Liver (tissue), 9 donors: ENCODE results near the gene CRMP1. TPM values are rescaled to one million over a fixed set of nuclear protein-coding genes. Genes with fewer than 3 reads are reported as not detected.

ENCODE experiments used
- DNase-seq: peaks from one replicate; pipeline ENCODE4 v3.0.0-alpha.2; 2017; ENCODE audit warnings: low spot score
- H3K27ac ChIP-seq, 2 donors: one replicate each; pipeline ENCODE4 v1.7.0; 2013; ENCODE audit warnings: inconsistent platforms in 2 of 2, low read length in 2 of 2, control low read depth in 1 of 2, low read depth in 1 of 2, mild to moderate bottlenecking in 1 of 2
- H3K27me3 ChIP-seq, 4 donors: one replicate each; pipeline versions ENCODE4 v1.6.1 to v1.7.0; 2013; ENCODE audit warnings: low read length in 3 of 4, inconsistent platforms in 1 of 4, mild to moderate bottlenecking in 1 of 4, moderate library complexity in 1 of 4; ENCODE audit not compliant: control insufficient read depth in 4 of 4, insufficient read depth in 4 of 4
- H3K36me3 ChIP-seq, 4 donors: one replicate each; pipeline versions ENCODE4 v1.6.1 to v1.7.0; 2013; ENCODE audit warnings: low read length in 3 of 4, mild to moderate bottlenecking in 3 of 4, low read depth in 1 of 4, moderate library complexity in 1 of 4; ENCODE audit not compliant: control insufficient read depth in 4 of 4, insufficient read depth in 3 of 4
- H3K4me1 ChIP-seq, 4 donors: one replicate each; pipeline versions ENCODE4 v1.6.1 to v1.7.0; 2013; ENCODE audit warnings: low read length in 3 of 4, mild to moderate bottlenecking in 3 of 4, moderate library complexity in 1 of 4; ENCODE audit not compliant: control insufficient read depth in 4 of 4, insufficient read depth in 4 of 4
- H3K4me3 ChIP-seq, 3 donors: one replicate each; pipeline versions ENCODE4 v1.6.1 to v1.7.0; 2013; ENCODE audit warnings: low read length in 3 of 3, control low read depth in 1 of 3, low read depth in 1 of 3, mild to moderate bottlenecking in 1 of 3
- H3K9ac ChIP-seq, 2 donors: one replicate each; pipeline ENCODE4 v1.7.0; 2013; ENCODE audit warnings: low read length in 2 of 2, mild to moderate bottlenecking in 2 of 2, moderate library complexity in 2 of 2, control low read depth in 1 of 2, low read depth in 1 of 2
- H3K9me3 ChIP-seq, 4 donors: one replicate each; pipeline versions ENCODE4 v1.6.1 to v1.7.0; 2013; ENCODE audit warnings: low read length in 3 of 4; ENCODE audit not compliant: control insufficient read depth in 4 of 4
- CTCF ChIP-seq: fragments of 150-350 bp; IDR thresholded peaks from 2 replicates; pipeline ENCODE4 v1.5.1; 2017; ENCODE audit warnings: improper control_type of control experiment, low read depth, low read length; ENCODE audit not compliant: missing input control
- EGR1 ChIP-seq, 2 donors: IDR thresholded peaks; 2 replicates each; pipeline ENCODE4 v1.6.1; 2016 to 2018; ENCODE audit warnings: antibody characterized with exemption in 2 of 2, low read depth in 2 of 2
- FOXA1 ChIP-seq: IDR thresholded peaks from 2 replicates; pipeline ENCODE4 v1.6.1; 2016; ENCODE audit warnings: antibody characterized with exemption
- FOXA2 ChIP-seq: IDR thresholded peaks from 2 replicates; pipeline ENCODE4 v1.6.1; 2016; ENCODE audit warnings: antibody characterized with exemption
- GABPA ChIP-seq, 2 donors: IDR thresholded peaks in 1 of 2; conservative IDR thresholded peaks in 1 of 2; 2 replicates each; pipeline ENCODE4 v1.6.1; 2016; ENCODE audit warnings: antibody characterized with exemption in 2 of 2, mild to moderate bottlenecking in 1 of 2, moderate library complexity in 1 of 2
- HNF4A ChIP-seq, 2 donors: conservative IDR thresholded peaks; 2 replicates each; pipeline ENCODE4 v1.6.1; 2016; ENCODE audit warnings: antibody characterized with exemption in 2 of 2, mild to moderate bottlenecking in 2 of 2
- HNF4G ChIP-seq: IDR thresholded peaks from 2 replicates; pipeline ENCODE4 v1.6.1; 2016; ENCODE audit warnings: antibody characterized with exemption
- JUND ChIP-seq, 2 donors: IDR thresholded peaks; 2 replicates each; pipeline ENCODE4 v1.6.1; 2016; ENCODE audit warnings: antibody characterized with exemption in 2 of 2
- MAX ChIP-seq: IDR thresholded peaks from 2 replicates; pipeline ENCODE4 v1.6.1; 2016; ENCODE audit warnings: antibody characterized with exemption
- NR2F2 ChIP-seq: IDR thresholded peaks from 2 replicates; pipeline ENCODE4 v1.6.1; 2016; ENCODE audit warnings: antibody characterized with exemption
- RAD21 ChIP-seq, 2 donors: IDR thresholded peaks; 2 replicates each; pipeline ENCODE4 v1.6.1; 2016; ENCODE audit warnings: antibody characterized with exemption in 2 of 2, mild to moderate bottlenecking in 2 of 2
- REST ChIP-seq: IDR thresholded peaks from 2 replicates; pipeline ENCODE4 v1.6.1; 2016; ENCODE audit warnings: antibody characterized with exemption, mild to moderate bottlenecking
- RXRA ChIP-seq, 2 donors: IDR thresholded peaks; 2 replicates each; pipeline ENCODE4 v1.6.1; 2017 to 2018; ENCODE audit warnings: antibody characterized with exemption in 2 of 2, mild to moderate bottlenecking in 1 of 2
- SP1 ChIP-seq: IDR thresholded peaks from 2 replicates; pipeline ENCODE4 v1.6.1; 2018; ENCODE audit warnings: antibody characterized with exemption, mild to moderate bottlenecking
- TAF1 ChIP-seq: conservative IDR thresholded peaks from 2 replicates; pipeline ENCODE4 v1.6.1; 2016; ENCODE audit warnings: antibody characterized with exemption, mild to moderate bottlenecking
- YY1 ChIP-seq: IDR thresholded peaks from 2 replicates; pipeline ENCODE4 v1.6.1; 2016; ENCODE audit warnings: antibody characterized with exemption, mild to moderate bottlenecking
- ZBTB33 ChIP-seq: IDR thresholded peaks from 2 replicates; pipeline ENCODE4 v1.6.1; 2016; ENCODE audit warnings: antibody characterized with exemption
- WGBS: extraction: QIAGEN DNeasy Blood & Tissue Kit; methylation state at CpG from one replicate; pipeline ENCODE4 v1.1.7; 2013; 5-methylcytosine and 5-hydroxymethylcytosine counted together
- polyA plus RNA-seq, 2 donors: library from polyadenylated mRNA; stranded (reverse) in 1 of 2; unstranded in 1 of 2; fragments of 200-250 nt in 1 of 2; fragments of >200 nt in 1 of 2; fragmentation: Nextera tagmentation in 1 of 2; extraction: Ambion mirVana in 1 of 2; gene quantifications; one replicate each; pipeline versions ENCODE4 v1.2.1 to v1.2.3, GENCODE V29; 2013 to 2015
- total RNA-seq, 2 donors: library from RNA; depleted of rRNA; stranded (reverse); fragments of >200 nt; gene quantifications; one replicate each; pipeline ENCODE4 v1.2.3, GENCODE V29; 2014
- TF ChIP-seq, protein P1 (sequence below): IDR thresholded peaks from 2 replicates; pipeline ENCODE4 v1.6.1; 2016; ENCODE audit warnings: antibody characterized with exemption
- donor health status: healthy.
- donor health status: healthy.
- donor health status: healthy.
- donor health status: healthy.
- donor health status: healthy.

Gene CRMP1
- total and polyA plus RNA-seq, 4 donors, result 0.06 to 0.42 (median 0.12) TPM

GRCh38 chr4:5791654-5792053, 101.2 kb downstream of the CRMP1 start:
- H3K9ac ChIP-seq, result no peak overlapping the region
- no peaks in the 10 kb centered on the region for H3K9me3 ChIP-seq
- H3K27ac ChIP-seq, result no peak overlapping the region
- H3K27me3 ChIP-seq, result no peaks in the 10 kb centered on the region
- 80% methylated on average over 3 of the region's 3 CpGs for WGBS
- no peaks in the 10 kb centered on the region for H3K4me1 ChIP-seq
- peaks cover 0 to 4% (median 2%) of the 10 kb centered on the region in 4 donors for H3K36me3 ChIP-seq
- no peak overlapping the region for H3K4me3 ChIP-seq
- no peak for TF ChIP-seq HNF4A (conservative IDR thresholded peaks at IDR 0.05)
- no peak for TF ChIP-seq MAX
- TF ChIP-seq ZBTB33, result no peak
- no peak for TF ChIP-seq HNF4G
- no peak for TF ChIP-seq RXRA (IDR thresholded peaks at IDR 0.05)
- no peak for TF ChIP-seq RAD21 (IDR thresholded peaks at IDR 0.05)
- TF ChIP-seq, protein P1, sequence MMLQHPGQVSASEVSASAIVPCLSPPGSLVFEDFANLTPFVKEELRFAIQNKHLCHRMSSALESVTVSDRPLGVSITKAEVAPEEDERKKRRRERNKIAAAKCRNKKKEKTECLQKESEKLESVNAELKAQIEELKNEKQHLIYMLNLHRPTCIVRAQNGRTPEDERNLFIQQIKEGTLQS, result no peak
- no peak for TF ChIP-seq REST
- no peak for TF ChIP-seq GABPA (IDR thresholded peaks at IDR 0.05 in 1 of 2, conservative IDR thresholded peaks at IDR 0.05 in 1 of 2)
- TF ChIP-seq JUND (IDR thresholded peaks at IDR 0.05), result no peak
- TF ChIP-seq FOXA1, result no peak
- TF ChIP-seq EGR1 (IDR thresholded peaks at IDR 0.05; ENCODE audit: low read depth in 2 of 2), result no peak
- no peak for TF ChIP-seq NR2F2
- no peak for TF ChIP-seq YY1
- TF ChIP-seq SP1, result no peak
- DNase-seq, result no peak

DNA sequence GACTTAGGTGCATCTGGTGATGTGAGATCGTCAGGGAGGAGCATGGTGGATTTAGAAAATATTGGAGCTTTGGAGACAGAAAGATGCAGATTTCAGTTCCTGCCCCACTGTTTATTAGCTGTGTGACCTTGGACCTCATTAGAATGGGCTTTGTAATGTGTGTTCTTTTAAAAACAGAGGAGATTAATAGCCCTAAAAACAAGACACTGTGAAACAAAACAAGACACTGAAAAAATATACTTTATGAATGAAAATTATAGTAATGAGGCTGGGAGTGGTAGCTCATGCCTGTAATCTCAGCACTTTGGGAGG, 102.4 kb downstream of the CRMP1 start:
- Histone ChIP-seq H3K4me3 (no peak overlapping the region), H3K9me3 (no peaks in the 10 kb centered on the region), H3K36me3 (peaks cover 0 to 4% (median 1%) of the 10 kb centered on the region in 4 donors), H3K27me3 (no peaks in the 10 kb centered on the region), H3K27ac (no peak overlapping the region), H3K4me1 (no peaks in the 10 kb centered on the region), H3K9ac (no peak overlapping the region)
- 40% methylated on average over 1 of the region's 1 CpG for WGBS
- no peak for DNase-seq
- TF ChIP-seq HNF4G (no peak), REST (no peak), EGR1 (IDR thresholded peaks at IDR 0.05; ENCODE audit: low read depth in 2 of 2) (no peak), YY1 (no peak), RXRA (IDR thresholded peaks at IDR 0.05) (no peak), JUND (IDR thresholded peaks at IDR 0.05) (no peak), CTCF (no peak), HNF4A (conservative IDR thresholded peaks at IDR 0.05) (no peak), NR2F2 (no peak), GABPA (IDR thresholded peaks at IDR 0.05 in 1 of 2, conservative IDR thresholded peaks at IDR 0.05 in 1 of 2) (no peak), FOXA2 (no peak), FOXA1 (no peak), TAF1 (no peak), SP1 (no peak), ZBTB33 (no peak), RAD21 (IDR thresholded peaks at IDR 0.05) (no peak)
- TF ChIP-seq, protein P1, result no peak
